GM18508 (cell line): ENCODE data around the gene OR52K1.
A peak's percentile ranks its signal among the peaks of the same experiment; 100 is the strongest.

Experiments used
- ATAC-seq: cut with Tn5 transposase; IDR thresholded peaks from one replicate; pipeline ENCODE4 v1.9.1; 2021; ENCODE audit warnings: moderate number of reproducible peaks; ENCODE audit not compliant: insufficient read depth, unreplicated experiment

OR52K1 gene

DNA sequence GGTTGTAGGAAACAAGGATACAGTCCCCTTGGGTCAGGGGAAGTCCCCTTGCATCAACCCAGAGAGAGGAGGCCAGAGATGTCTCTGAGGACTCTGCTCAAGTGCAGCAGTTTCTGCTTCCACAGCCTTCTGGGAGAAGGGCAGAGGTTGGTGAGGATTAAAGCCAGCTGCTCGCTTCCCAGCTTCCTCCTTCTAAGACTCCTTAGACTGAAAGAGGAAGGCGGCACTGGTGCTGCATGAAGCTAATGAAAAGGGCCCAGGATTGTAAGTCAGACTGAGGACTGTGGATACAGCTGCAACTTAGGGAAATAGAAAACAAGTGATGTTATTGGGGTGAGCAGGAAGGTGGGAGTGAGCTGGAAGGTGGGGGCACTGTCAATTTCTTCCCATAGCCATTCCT lies at the start of gene OR52K1:
Gene OR52K1, plus strand, starts transcription at position 202 of the 400 bp plus-strand sequence. CDS start 6,255 bp downstream, outside the sequence.
- ATAC-seq, result no peak

DNA sequence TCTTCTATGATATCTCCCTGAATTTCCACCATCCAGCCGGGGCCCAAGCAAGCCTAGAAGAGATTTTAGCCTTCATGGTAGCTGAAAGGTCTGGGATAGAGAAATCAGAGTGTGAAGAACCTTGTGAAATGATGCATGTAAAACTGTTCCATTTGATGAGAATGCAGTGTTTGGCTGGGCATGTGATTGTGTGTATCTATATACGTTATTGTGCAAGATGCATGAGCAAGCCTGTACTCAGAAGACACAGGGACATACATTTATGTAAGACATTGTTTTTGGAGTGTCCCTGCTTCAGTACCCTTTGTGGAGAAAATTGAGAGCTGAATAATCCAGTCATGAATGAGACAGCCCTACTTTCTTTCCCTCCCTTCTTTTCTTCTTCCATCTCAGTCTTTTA lies 48.6 kb upstream of the OR52K1 start:
- no peak for ATAC-seq

DNA sequence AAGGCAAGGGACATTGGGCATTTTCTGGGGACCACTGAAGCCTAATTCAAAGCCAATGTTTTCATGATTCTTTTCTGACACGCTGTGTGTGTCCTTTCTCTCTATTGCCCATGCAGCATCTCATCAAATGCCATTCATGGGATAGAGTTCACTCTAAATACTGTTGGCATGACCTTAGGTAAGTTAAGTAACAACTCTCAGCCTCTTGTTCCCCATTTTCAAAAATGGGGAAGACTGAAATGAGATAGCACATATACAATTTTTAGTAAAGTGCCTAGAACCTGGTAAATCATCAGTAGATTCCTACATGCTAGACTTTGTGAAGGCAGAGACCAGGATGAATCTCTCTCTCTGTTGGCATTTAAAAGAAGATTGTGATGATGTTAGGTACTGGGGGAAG lies 46.0 kb upstream of the OR52K1 start:
- ATAC-seq, result no peak

DNA sequence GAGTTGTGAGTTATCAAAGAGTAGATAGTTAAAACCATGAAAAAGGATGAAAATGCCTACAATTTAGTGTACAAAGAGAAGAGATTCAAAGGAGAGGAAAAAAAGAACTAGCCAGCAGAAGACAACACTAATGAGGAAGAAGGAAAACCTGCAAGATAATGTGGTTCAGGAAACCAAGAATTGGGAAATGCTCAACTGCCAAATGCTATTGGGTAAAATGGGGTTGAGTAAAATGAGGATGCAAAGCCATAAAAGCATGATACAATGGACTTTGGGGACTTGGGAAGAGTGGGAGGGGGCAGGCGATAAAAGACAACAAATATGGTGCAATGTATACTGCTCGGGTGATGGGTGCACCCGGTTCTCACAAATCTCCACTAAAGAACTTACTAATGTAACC lies 40.9 kb upstream of the OR52K1 start:
- no peak for ATAC-seq

DNA sequence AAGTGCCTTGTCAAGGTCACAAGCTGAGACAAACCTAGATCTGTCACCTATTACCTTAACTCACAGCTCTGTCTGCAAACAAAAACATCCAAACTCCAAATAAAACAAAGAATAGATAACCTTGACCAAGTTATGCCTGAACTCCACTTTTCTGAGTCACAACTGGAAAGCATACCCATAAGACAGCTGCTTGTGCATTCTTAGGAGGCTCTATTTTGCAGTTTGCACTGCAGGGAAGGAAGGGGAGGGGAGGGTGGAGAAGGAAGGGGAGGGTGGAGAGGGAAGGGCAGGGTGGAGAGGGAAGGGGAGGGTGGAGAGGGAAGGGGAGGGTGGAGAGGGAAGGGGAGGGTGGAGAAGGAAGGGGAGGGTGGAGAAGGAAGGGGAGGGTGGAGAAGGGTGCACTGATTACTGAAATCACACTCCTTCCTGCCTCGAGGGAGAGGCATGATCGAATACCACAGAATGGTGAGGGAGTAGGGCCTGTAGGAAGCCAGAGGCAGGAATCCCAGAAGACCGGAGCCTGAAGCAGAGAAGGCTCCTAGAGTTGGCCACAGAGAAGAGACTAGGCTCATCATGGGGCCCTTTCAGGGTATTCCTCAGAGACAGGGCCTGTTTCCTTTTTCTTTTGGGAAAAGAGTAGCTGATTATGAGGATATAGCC lies 39.1 kb upstream of the OR52K1 start:
- no peak for ATAC-seq

DNA sequence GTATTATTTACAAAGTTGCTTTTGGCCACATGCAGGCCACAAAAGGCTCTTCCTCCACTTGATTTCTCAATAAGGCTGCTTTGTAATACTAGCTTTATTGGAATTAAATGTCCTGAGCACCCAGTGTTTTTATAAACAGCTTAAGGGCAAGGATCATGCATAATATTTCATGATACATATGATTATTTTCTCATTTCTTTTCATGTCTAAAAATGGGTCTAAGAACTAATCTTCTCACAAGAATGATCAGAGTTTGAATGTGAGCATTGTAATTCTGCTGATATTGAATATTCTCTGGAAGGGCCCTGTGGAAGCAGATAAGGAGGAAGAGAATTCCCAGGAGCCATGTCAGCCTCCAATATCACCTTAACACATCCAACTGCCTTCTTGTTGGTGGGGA lies 33.5 kb upstream of the OR52K1 start, which contains the start of gene OR52K2:
Gene OR52K2, plus strand, starts transcription at position 301 of the 400 bp plus-strand sequence. Its CDS starts 45 bp downstream, at position 346.
- no peak for ATAC-seq

DNA sequence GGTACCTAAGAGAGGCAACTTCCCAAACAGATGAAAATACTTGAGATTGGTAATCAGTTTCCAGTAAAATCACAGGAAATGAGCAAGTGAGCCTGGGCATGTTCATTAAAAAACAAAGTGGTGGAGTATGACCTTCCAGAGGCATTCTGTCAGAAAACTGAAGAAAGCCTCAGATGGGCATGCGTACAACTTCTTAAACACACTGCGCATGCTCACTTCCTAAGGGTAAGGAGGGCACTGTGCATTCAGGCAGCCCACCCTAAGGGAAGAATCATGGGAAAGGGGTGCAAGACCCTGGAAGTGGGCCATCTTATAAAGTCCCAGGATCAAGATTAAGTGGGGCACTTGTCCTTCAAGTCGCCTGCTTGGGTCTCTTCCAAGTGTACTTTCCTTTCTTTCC lies 29.3 kb upstream of the OR52K1 start:
- ATAC-seq, result no peak

DNA sequence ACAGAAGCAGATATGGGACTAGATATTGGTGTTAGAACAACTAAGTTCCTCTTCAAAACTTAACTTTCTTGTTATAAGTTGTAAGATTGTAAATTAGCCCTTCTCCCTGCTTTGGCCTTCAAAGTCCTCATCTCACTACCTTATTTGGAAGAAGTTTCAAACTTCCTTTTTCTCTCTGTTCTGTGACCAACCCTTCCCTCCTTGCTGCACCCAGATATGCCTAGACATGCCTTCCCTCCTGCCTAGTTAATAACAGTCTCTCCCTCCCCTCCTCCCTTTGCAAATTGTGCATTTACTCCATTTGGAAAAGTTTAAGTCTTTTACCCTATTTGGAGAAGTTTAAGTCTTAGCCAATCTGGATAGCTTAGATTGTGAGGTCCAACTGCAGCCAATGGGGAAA lies 28.4 kb upstream of the OR52K1 start:
- ATAC-seq, result no peak

DNA sequence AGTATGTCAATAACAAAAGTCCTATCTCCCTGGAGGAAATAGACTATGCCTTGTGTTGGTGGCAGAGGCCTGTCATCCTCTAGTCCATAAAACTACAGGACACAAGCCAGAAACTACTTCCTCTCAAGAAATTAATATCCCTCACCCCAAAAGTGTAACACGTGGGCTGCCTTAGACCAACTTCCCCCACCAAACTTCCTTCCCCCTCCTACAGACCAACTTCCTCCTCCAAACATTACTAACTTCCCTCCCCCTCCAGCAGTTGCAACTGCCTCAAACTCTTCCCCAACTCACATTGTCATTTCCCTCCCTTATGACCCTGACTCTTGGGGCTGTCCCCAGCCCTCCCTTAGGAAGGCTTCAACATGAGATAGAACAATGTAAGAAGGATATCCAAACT lies 27.0 kb upstream of the OR52K1 start:
- ATAC-seq, result no peak

DNA sequence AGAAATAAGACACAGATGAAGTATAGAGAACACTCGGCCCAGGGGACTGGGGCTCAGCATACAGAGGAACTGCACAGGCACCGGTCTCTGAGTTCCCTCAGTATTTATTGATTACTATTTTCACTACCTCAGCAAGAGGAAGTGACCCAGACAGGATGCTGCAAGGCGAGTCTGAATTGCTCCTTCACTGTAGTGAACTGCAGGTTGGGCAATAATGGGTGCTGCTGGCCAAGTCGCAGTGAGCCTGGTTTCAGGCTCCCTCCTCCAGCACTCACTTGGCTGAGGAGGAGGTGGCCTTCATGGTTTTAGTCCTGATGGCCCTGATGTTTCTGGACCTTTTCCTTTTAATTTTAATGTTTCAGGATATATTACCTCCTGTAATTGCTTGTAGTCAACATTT lies 22.9 kb upstream of the OR52K1 start:
- ATAC-seq, result peak; percentile 83

DNA sequence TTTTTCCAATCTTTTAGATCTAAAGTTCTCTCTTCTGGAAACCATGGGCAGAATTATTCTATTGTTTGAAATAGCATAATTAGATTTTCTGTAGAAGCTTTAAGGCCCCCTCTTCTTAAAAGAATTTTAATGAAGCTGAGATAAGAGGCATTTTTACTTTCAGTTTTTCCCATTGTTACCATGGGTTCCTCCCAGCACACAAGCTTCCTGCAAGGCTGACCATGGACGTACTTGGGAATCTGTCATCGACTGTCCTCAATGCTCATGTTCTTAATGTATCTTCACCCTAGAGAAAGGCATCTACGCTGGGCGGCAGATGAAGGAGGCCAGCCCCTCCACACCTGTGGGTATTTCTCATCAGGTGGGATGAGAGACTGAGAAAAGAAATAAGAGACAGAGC lies 22.3 kb upstream of the OR52K1 start:
- no peak for ATAC-seq

DNA sequence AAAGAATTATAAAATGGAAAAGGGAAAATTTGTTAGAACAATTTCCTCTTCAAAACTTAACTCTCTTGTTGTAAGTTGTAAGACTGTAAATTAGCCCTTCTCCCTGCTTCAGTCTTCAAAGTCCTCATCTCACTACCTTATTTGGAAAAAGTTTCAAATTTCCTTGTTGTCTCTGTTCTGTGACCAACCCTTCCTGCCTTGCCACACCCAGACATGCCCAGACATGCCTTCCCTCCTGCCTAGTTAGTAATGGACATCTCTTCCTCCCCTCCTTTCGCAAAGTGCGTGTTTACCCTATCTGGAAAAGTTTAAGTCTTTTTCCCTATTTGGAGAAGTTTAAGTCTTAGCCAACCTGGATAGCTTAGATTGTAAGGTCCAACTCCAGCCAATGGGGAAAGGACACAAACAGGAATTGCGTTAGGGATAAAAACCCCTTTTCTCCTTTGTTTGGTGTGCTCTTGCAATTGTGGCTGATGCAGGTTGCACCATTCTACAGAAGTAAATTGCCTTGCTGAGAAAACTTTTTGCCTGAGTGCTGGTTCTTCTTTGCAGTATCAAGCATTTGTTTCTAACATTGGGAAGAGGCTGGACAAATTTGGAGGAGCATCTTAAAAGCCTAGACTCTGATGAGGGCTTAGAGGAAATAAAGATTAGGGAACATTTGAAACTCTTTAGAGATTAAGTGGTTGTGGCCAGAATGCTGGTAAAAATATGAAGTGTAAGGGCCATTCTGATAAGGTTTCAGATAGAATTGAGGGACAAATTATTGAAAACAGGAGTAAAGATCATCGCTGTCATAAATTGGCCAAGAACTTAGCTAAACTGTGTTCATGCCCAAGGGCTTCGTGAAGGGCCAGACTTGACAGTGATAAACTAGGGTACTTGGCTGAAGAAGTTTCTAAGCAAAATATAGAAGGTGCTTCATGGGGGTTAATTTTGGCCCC lies 18.0 kb upstream of the OR52K1 start:
- ATAC-seq, result no peak

DNA sequence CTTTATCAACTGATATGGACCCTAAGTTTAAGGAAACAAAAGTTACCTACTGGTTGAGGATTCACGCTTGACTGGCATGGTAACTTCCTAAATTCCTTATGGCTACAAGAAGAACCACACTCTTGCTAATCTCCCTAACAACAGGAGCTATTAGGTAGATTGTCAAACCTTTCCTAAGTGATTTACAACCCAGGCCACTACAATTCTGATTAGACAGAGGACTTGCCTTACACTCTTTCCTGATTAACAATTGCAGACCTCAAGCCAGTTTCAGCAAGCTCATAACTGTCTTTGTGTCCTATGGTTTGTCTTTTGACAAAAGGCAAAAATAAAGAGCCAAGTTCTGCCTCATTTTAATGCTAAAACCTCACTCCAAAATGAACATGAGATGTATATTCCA lies 17.0 kb upstream of the OR52K1 start:
- ATAC-seq, result no peak

DNA sequence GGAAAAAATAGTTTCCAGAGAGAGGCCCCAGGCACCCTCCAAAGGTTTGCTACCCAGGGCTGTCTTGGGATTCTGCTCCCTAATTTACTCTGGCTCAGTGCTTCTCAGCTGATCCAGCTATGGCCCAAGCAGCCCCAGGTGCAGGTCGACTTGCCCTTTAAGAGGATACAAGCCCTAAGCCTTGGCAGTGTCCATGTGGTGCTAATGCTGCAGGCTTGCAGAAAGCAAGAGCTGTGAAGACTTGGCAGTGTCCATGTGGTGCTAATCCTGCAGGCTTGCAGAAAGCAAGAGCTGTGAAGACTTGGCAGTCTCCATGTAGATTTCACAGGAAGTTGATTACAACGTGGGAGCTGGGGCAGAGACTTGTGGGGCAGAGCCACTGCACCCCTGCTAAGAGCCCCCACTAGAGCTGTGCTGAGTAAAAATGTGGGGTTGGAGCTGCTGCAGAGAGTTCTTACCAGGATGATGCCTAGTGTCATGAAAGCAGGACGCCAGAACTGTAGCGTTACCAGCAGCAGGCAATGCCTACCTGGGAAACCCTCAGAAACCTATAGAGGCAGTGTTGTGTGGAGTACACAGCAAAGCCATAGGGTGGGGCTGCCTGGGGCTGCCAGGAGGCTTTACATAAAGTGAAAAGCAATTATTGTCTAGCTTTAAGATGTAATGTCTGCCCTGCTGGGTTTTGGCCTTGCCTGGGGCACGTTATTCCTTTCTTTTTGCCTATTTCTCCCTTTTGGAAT lies 16.1 kb upstream of the OR52K1 start:
- no peak for ATAC-seq

DNA sequence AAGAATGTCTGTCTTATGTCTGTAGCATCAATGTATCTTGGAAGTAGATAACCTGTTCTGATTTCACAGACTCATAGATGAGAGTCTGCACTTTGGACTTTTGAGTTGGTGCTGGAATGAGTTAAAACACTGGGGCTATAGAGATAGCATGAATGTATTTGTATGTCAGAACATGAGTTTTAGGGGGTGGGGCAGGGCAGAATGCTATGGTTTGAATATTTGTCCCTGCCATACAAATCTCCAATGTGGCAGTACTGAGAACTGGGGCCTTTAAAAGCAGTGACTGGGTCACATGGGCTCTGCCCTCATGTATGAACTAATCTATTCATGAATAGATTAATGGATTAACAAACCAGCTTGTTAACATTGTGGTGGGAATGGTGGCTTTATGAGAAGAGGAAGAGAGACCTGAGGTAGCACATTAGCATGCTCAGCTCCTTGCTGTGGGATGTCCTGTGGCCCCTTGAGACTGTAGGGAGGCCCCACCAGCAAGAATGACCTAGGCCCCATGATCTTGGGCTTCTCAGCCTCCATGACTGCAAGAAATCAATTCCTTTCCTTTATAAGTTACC lies 15.5 kb upstream of the OR52K1 start:
- ATAC-seq, result peak; percentile 62

DNA sequence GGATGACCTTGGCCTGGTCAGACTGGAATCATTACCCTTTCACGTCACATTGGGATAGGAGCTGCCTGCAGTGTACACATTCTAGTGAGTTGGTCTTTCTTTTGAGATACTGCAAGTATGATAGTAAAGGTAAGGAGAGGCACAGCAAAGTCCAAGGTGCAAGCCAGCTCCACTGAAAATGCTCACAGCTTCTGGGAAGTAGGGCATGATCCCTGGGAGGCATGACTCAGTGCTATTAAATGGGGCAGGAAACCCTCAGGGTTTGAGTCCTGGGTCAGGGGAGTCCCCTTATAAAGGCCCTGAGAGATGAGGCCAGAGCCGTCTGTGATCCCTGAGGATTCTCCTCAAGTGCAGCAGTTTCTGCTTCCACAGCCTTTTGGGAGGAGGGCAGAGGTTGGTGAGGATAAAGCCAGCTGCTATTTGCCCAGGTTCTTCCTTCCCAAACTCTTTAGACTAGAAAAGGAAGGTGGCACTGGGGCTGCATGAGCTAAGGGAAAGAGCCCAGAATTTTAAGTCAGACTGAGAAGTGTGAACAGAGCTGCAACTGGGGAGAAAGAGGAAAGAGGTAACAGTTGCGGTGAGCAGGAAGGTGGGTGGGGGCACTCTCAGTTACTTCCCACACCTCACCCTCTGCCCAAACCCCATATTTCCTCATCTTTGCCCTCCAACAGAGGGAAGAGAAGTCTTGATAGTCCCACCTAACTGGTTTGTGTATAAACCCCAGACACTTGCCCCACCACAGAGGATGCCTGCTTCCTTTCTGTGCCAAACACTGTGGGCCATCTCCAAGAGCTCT lies 14.4 kb upstream of the OR52K1 start:
- ATAC-seq, result no peak

DNA sequence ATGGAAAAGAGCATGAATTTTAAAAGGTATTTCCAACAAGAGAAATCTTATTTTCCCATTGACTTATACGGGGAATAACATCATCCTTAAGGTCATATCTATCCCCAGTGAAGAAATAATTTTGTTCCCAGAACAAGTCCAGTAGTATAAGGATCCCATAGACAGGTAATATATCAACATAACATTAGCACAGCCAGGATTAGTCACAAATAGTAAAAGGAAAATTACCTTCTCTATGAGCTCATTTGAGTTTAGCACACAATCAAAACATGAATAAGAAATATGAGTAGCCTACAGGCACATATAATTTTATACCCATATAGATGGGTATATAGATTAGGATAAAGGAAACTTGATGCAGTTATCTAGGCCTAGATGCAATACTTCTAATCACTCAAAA lies 2.8 kb upstream of the OR52K1 start:
- ATAC-seq, result no peak

DNA sequence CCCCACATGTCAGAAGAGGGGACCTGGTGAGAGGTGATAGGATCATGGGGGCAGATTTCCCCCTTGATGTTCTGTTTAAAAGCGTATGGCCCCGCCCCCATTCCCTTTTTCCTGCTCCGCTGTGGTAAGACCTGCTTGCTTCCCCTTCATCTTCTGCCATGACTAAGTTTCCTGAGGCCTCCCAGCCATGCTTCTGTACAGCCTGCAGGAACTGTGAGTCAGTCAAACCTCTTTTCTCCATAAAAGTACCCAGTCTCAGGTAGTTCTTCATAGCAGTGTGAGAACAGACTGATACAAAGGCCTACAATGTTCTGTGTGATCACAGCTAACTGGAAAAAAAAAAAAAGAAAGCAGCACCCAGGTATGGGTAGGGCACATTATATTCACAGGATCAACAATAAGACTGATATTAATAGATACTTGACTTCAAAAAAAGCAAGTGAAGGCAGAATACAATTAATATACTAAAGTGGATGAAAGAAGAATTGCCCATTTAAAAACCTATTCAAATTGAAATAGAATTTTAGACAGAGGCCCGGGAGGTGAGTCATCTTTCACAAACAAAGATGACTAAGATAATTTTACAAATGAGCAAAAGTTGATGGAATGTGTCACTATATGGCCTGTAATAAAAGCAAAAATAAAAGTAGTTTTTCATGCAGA lies 1.7 kb upstream of the OR52K1 start:
- ATAC-seq, result no peak

DNA sequence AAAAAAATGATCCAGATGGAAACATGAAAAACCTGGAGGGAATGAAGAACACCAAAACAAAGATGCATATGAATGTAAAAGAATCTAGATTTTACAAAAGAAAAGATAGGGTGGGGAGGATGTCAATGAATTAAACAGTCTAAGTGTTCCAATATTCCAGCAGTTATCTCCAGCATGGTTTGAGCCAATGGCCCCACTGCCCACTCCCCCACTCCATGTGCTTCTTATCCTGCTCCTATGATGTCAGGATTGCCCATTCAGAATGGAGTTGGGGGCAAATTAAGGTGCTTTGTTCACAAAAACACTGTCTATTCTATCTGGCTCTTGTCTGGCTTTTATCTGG lies 1.2 kb upstream of the OR52K1 start:
- ATAC-seq, result no peak
